IPS-15b (cell line): ENCODE data around the gene ATP8B3.
A peak's percentile ranks its signal among the peaks of the same experiment; 100 is the strongest.

Experiments
- H3K27me3 ChIP-seq: one replicate; pipeline ENCODE4 v1.6.1; 2013; ENCODE audit warnings: low read length; ENCODE audit not compliant: control insufficient read depth, insufficient read depth
- H3K36me3 ChIP-seq: one replicate; pipeline ENCODE4 v1.6.1; 2013; ENCODE audit warnings: low read length; ENCODE audit not compliant: control insufficient read depth, insufficient read depth
- H3K4me1 ChIP-seq: one replicate; pipeline ENCODE4 v1.6.1; 2013; ENCODE audit warnings: mild to moderate bottlenecking, low read length; ENCODE audit not compliant: control insufficient read depth, insufficient read depth
- H3K4me3 ChIP-seq: one replicate; pipeline ENCODE4 v1.5.1; 2013; ENCODE audit warnings: low read depth, low read length
- H3K9ac ChIP-seq: one replicate; pipeline ENCODE4 v1.6.1; 2013; ENCODE audit warnings: low read depth, mild to moderate bottlenecking, low read length
- H3K9me3 ChIP-seq: one replicate; pipeline ENCODE4 v1.6.1; 2013; ENCODE audit warnings: mild to moderate bottlenecking, low read length; ENCODE audit not compliant: control insufficient read depth, insufficient read depth

ATP8B3 gene

DNA sequence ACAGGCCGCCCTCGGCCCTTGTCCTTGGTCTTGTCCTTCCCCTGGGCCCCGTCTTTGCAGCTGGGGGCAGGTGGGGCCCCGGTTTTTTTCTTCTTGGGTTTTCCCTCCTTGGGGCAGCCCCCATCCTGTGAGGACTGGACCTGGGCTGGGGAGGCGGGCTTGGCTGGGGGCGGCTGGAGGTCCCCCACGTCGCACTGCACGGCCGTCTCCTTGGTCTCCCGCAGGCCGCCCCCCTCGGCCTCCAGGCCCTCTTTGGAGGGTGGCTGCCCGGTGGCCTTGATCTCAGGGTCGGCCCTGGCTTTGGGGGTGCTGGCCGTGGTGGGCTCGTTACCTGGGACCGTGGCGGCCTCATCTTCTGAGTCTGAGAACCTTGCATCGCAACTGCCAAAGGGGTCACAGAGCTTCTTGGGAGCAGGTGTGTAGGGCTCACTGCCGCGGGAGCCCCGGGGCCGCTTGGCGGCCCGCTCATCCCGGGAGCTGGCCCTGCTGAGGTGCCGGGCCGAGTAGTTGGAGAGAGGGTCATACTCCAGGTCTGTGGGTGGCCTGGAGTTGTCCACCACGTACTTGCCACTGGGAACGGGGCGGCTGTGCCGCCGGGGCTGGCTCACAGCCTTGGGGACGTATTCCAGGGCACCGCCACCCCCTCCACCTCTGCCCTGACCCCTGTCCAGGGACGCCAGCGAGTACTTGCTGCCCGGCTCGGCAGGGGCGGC lies 15.6 kb upstream of the ATP8B3 start:
- H3K27me3 ChIP-seq, result no peaks in the 10 kb centered on the region
- H3K4me3 ChIP-seq, result no peak overlapping the region
- no peak overlapping the region for H3K9ac ChIP-seq
- no peaks in the 10 kb centered on the region for H3K4me1 ChIP-seq
- no peaks in the 10 kb centered on the region for H3K9me3 ChIP-seq
- H3K36me3 ChIP-seq, result peaks cover 28% of the 10 kb centered on the region

- peaks cover 32% of the 10 kb centered on the region for H3K36me3 ChIP-seq
- H3K9ac ChIP-seq, result peak overlapping the region; percentile 24
- H3K27me3 ChIP-seq, result no peaks in the 10 kb centered on the region
- H3K4me1 ChIP-seq, result no peaks in the 10 kb centered on the region
- no peaks in the 10 kb centered on the region for H3K9me3 ChIP-seq
- H3K4me3 ChIP-seq, result peak overlapping the region; percentile 8
Measured at GRCh38 chr19:1826557-1827521, 14.8 kb upstream of the ATP8B3 start.

GRCh38 chr19:1825909-1826556 lies 14.0 kb upstream of the ATP8B3 start:
- no peaks in the 10 kb centered on the region for H3K27me3 ChIP-seq
- H3K36me3 ChIP-seq, result peaks cover 35% of the 10 kb centered on the region
- H3K4me3 ChIP-seq, result peak overlapping the region; percentile 8
- H3K4me1 ChIP-seq, result no peaks in the 10 kb centered on the region
- no peaks in the 10 kb centered on the region for H3K9me3 ChIP-seq
- no peak overlapping the region for H3K9ac ChIP-seq

DNA sequence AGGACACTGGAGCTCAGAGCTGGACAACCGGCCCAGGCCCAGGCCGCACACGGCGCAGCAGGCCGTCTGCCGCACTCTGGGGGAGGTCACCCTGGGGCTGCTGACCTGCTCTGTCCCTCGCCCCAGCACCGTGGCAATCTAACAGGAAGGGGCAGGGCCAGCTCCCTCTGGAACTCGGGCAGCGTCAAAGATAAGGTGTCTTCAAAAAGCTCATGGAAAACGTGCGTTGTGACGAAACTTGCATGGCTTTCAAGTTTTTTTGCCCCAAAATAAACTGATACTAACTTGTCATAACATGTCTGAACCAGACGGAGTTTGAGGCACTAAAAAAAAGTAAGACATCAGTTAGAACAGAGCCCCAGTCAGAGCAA lies 12.2 kb upstream of the ATP8B3 start:
- peaks cover 45% of the 10 kb centered on the region for H3K36me3 ChIP-seq

GRCh38 chr19:1823539-1824251 lies 11.6 kb upstream of the ATP8B3 start:
- peaks cover 45% of the 10 kb centered on the region for H3K36me3 ChIP-seq
- H3K9me3 ChIP-seq, result no peaks in the 10 kb centered on the region
- H3K4me3 ChIP-seq, result no peak overlapping the region
- no peaks in the 10 kb centered on the region for H3K4me1 ChIP-seq
- H3K9ac ChIP-seq, result no peak overlapping the region
- no peaks in the 10 kb centered on the region for H3K27me3 ChIP-seq

More for the DNA sequence above, 12.2 kb upstream of the ATP8B3 start:
- H3K9ac ChIP-seq, result no peak overlapping the region
- no peaks in the 10 kb centered on the region for H3K27me3 ChIP-seq
- H3K4me1 ChIP-seq, result no peaks in the 10 kb centered on the region
- no peaks in the 10 kb centered on the region for H3K9me3 ChIP-seq
- H3K4me3 ChIP-seq, result no peak overlapping the region

GRCh38 chr19:1823020-1823419 lies 10.9 kb upstream of the ATP8B3 start:
- no peaks in the 10 kb centered on the region for H3K9me3 ChIP-seq
- no peaks in the 10 kb centered on the region for H3K4me1 ChIP-seq
- no peak overlapping the region for H3K4me3 ChIP-seq
- H3K9ac ChIP-seq, result no peak overlapping the region
- H3K27me3 ChIP-seq, result no peaks in the 10 kb centered on the region
- H3K36me3 ChIP-seq, result peaks cover 48% of the 10 kb centered on the region

GRCh38 chr19:1822210-1822609 lies 10.1 kb upstream of the ATP8B3 start:
- Histone ChIP-seq H3K9me3 (no peaks in the 10 kb centered on the region), H3K36me3 (peaks cover 52% of the 10 kb centered on the region), H3K4me1 (no peaks in the 10 kb centered on the region), H3K4me3 (no peak overlapping the region), H3K27me3 (no peaks in the 10 kb centered on the region), H3K9ac (no peak overlapping the region)

- H3K9me3 ChIP-seq, result no peaks in the 10 kb centered on the region
- no peaks in the 10 kb centered on the region for H3K4me1 ChIP-seq
- H3K27me3 ChIP-seq, result no peaks in the 10 kb centered on the region
- peaks cover 61% of the 10 kb centered on the region for H3K36me3 ChIP-seq
- no peak overlapping the region for H3K4me3 ChIP-seq
- no peak overlapping the region for H3K9ac ChIP-seq
Measured at GRCh38 chr19:1819341-1820255, 7.5 kb upstream of the ATP8B3 start.

- Histone ChIP-seq H3K36me3 (peaks cover 58% of the 10 kb centered on the region), H3K9me3 (no peaks in the 10 kb centered on the region), H3K9ac (no peak overlapping the region), H3K4me1 (no peaks in the 10 kb centered on the region), H3K27me3 (no peaks in the 10 kb centered on the region), H3K4me3 (no peak overlapping the region)
Measured at GRCh38 chr19:1818549-1819195, 6.6 kb upstream of the ATP8B3 start.

- H3K9me3 ChIP-seq, result no peaks in the 10 kb centered on the region
- H3K27me3 ChIP-seq, result no peaks in the 10 kb centered on the region
- no peaks in the 10 kb centered on the region for H3K4me1 ChIP-seq
- H3K4me3 ChIP-seq, result no peak overlapping the region
- no peak overlapping the region for H3K9ac ChIP-seq
- H3K36me3 ChIP-seq, result peaks cover 52% of the 10 kb centered on the region
Measured at GRCh38 chr19:1817553-1818179, 5.6 kb upstream of the ATP8B3 start.
